ENCODE results near the gene PLCG1.

DNA sequence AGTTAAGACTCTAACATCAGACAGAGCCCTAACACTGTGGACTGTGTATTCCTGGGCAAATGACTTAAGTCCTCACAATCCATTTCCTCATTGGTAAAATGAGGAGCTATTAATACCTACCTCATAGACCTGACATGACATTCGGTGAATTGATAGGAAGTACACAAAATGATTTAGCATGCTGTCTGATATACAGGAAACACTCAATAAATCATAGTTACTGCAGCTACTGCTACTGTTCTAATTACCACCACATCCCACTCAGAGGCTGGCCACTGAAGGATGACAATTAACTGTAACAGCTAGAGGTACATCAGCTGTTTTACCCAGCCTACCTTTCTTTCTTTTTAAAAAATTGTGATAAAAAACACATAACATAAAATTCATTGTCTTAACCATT is 87.7 kb downstream of the PLCG1 start:
- TF ChIP-seq, protein P1, sequence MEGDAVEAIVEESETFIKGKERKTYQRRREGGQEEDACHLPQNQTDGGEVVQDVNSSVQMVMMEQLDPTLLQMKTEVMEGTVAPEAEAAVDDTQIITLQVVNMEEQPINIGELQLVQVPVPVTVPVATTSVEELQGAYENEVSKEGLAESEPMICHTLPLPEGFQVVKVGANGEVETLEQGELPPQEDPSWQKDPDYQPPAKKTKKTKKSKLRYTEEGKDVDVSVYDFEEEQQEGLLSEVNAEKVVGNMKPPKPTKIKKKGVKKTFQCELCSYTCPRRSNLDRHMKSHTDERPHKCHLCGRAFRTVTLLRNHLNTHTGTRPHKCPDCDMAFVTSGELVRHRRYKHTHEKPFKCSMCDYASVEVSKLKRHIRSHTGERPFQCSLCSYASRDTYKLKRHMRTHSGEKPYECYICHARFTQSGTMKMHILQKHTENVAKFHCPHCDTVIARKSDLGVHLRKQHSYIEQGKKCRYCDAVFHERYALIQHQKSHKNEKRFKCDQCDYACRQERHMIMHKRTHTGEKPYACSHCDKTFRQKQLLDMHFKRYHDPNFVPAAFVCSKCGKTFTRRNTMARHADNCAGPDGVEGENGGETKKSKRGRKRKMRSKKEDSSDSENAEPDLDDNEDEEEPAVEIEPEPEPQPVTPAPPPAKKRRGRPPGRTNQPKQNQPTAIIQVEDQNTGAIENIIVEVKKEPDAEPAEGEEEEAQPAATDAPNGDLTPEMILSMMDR (conservative IDR thresholded peaks at IDR 0.05; ENCODE audit: low read depth, low read length): no peak
- TF ChIP-seq EZH2 (IDR thresholded peaks at IDR 0.05; ENCODE audit: low read length, unreplicated experiment): no peak

Measured in PC-3 (cell line).